ENCODE measurements around the gene PANK4.
A peak's percentile ranks its signal among the peaks of the same experiment; 100 is the strongest.

DNA sequence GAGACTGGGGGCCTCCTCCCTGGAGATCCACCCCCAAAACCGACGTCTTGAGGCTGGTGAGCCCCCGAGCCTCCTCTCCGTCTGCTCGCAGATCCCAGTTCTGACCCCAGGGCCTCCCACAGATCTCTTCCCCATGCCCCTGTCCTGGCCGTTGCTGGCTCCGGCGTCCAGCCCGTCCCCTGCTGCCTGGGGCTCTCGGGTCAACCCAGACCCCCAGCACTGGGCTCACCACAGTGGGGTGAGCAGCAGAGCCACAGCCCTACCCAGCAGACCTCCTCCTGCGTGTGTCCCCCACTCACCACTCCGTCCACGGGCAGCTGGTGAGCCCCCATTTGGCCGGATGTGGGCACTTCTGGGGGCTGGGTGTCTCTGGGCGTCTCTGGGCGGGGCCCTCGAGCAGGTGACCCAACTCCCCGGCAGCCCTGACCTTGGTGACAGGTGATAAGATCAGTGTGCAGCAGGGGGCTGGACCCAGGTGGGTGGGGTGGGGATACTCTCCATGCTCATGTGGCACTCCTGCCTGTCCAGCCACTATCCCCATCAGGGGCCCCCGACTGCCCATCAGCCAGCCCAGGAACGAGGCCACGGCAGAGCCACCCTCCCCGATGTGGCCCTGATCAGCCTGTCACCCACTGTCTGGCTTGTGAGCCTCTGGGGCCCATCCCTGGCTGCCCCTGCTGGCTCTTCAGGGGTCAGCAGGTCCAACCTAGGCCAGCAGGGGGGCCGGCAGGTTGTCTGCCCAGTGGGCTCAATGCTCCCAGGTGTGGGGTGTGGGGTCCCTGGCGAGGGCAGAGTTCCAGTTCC lies 30.5 kb upstream of the PANK4 start:
- TF ChIP-seq EZH2 (IDR thresholded peaks at IDR 0.05; ENCODE audit: borderline replicate concordance, low read length) (no peak), CTCF (conservative IDR thresholded peaks at IDR 0.05 in 1 of 2, IDR thresholded peaks at IDR 0.05 in 1 of 2; ENCODE audit: extremely low read depth in 1 of 2, insufficient read depth in 1 of 2, low read depth in 1 of 2, low read length in 2 of 2) (peak in 1 of 2 donors; percentile 10)
